Cerebellar cortex (tissue), 1 donor: ENCODE results near the gene OR2D2.
"Not testable (repeated sequence)": the region's sequence is repeated elsewhere in the genome, so short reads cannot be mapped to it uniquely, and the experiment has no call there.

Experiments used
- DNase-seq: peaks from one replicate; pipeline ENCODE4 v3.0.0-alpha.2; 2015; ENCODE audit warnings: low spot score

OR2D2 gene, protein sequence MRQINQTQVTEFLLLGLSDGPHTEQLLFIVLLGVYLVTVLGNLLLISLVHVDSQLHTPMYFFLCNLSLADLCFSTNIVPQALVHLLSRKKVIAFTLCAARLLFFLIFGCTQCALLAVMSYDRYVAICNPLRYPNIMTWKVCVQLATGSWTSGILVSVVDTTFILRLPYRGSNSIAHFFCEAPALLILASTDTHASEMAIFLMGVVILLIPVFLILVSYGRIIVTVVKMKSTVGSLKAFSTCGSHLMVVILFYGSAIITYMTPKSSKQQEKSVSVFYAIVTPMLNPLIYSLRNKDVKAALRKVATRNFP

DNA sequence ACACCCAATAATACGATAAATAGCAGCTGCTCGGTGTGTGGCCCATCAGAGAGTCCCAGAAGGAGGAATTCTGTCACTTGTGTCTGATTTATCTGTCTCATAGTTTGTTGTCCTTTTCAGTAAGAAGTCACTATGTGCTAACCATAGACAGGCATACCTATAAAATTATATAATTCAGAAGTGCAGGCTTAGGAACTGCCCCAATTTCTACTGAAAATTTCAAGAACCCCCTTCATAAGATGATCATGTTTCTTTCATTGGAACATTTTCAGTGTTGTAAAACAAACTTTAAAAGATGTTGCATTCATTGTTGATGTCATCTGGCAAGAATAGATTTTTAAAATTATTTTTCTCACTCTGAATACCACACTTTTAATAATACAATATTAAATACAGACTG is at the start of gene OR2D2:
Gene OR2D2, minus strand, starts transcription at position 101 of the 400 bp plus-strand sequence. Its CDS starts 0 bp downstream, at position 101.
- DNase-seq, result no peak

DNA sequence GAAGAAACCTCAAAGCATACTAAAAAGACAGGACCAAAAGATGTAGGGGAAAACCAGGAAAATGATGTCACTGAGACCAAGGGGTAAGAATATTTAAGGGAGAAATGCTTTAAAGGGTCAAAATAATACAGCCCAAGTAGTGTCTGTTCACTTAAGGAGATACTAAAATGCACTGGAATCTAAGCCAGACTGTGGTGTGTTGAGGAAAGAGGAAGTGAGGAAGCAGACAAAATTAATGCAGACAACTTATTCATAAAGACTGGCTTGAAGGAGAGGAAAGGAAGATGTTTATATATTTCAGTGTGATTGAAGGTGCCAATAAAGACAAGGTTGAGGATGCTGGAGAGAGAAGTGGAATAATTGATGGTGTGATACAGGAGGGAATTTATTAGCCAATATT is 49.7 kb upstream of the OR2D2 start:
- no peak for DNase-seq

DNA sequence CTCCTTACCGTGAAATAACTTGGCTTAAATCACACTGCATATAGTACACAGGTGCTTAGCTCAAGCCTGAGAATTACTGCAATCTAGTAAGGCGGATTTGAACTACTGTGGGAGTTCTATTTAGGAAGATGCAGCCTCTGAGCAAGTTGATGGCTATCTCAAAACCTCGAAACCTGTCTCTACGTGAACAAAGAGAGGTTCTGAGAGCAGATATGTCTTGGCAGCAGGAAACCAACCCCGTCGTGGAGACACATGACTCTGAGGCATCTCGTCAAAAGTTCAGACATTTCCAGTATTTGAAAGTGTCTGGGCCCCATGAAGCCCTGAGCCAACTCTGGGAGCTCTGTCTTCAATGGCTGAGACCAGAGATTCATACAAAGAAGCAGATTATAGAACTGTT is 39.8 kb upstream of the OR2D2 start:
- DNase-seq, result no peak

DNA sequence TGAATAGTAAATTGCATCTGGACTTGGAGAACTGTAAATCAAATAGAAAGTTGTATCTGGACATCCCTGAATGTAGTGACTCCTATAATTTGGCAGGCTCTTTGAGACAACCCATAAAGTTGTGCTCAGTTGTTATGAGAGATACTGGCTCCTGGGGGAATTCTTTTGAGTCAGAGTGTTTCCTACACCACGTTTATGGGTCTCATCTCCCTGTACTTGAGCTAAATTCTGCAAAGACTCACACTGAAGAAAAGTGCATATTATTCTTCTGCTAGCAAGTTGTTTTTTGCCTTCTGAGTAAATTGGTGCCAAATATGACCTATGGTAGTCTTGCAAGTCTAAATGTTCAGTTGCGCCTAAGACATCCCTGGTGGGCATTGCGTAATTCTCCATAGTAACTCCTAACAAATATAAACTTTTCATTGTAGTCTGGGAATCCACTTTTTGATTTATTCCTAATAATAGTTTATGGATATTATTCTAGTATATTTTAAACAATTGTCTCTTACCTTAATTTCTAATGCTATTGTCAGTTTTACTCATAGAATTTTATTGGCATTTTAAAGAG is 38.9 kb upstream of the OR2D2 start:
- no peak for DNase-seq

DNA sequence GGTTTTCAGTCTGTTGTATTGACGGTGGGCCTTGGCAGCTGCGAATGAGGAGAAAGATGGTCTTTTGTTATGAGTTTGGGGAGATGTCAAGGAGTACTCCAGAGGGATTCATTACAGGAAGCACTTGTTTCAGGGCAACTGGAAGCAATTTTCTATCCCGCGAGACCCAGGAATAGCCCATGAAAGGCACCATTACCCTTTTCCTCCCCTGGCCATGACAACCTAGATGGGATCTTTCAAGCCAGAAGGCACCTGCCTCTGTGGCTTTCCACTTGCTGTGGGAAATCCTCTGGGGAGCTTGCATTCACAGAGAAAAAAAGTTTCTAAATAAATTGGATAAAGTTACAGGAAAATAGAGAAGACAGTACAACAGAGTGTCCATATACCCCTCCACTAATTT is 36.6 kb upstream of the OR2D2 start:
- no peak for DNase-seq

DNA sequence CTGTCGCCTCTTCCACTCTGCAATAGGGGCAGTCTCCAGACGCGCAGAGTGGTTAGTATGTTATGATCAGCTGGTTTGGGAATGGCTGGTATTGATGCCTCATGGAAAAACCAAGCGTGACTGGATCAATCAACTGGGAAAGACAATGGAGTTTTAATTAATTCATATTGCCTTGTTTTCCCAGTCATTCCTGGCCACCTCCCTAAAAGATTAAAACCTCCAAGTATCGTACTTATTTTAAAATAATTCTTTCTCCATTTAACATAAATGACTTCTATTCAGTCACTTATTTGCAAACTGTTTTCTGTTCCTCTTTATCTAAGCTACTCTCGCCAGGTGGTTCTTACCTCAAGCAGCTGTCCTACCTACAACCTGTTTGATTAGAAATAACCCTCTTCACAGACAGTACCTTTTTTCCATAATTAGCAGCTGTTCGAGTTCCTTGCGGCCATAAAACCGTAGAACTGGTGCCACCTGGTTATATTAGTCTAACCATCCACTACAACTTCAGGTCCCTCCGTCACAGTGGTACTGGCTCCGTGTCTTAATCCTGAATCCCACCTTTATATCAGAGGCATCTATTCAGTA is 34.8 kb upstream of the OR2D2 start:
- no peak for DNase-seq

DNA sequence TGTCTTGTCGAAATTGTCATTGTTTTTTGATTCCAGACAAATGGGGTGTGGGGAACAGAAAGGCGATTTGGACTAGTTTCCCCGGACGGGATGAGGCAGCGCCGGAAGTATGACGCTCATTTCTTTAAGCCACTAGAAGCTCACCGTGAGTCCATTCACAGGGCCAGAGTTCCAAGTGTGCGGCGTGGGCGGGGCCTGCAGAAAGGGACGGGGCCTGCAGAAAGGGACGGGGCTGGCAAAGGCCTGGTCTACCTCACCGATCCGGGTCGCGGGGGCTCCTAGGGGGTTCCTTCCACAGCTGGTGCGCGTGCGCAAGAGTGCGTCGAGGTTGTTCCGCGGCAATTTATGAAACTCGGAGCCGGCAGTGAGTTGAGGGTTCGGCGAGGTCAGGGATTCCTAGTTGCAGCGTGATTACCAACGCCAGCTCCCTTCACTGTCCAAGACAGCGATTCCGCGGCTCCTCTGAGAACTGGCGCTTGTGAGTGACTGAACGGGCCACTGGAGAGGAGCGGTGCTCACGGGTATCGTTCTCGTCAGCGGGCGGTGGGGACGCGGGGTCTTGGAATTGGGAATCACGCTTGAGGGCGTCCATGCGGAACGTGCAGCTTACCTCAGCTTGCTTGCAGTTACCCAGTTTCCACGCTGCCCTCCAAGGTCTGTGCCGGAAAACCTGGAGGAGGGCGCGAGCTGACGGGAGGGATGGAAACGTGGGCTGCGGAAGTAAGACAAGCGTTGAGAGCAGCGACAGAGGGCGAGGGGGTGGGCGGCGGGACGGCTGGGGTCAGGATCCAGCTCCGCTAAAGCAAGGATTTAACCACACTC is 34.1 kb upstream of the OR2D2 start, which contains the start of gene ZNF215:
Gene ZNF215, plus strand, starts transcription at position 219 of the 822 bp plus-strand sequence. CDS start 5,847 bp downstream, outside the sequence.
- peak; percentile 81 for DNase-seq

DNA sequence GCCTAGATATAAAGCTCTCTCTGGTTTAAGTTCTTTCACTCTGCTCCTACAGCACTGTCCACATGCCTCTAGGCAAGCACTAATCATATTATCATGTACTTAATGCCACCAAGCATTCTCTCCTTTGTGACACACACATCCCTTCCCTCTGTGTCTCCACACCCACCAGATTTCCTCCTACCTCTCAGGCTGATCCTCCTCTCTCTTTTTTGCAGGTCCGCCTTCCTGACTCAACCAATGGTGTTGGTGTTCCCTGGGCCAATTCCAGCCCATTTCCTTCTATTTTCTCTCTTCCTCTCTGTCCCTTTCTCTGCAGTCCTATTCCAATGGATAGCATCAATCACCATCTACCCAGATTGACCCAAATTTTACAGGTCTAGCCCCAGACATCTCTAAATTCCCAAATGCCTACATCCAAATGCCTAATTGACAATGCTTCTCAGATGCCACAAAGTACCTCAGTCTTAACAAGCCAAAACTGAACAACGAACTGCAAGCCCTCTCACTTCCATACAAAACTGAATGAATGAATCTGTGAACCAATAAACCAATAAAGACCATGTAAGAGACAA is 33.4 kb upstream of the OR2D2 start:
- peak; percentile 32 for DNase-seq

DNA sequence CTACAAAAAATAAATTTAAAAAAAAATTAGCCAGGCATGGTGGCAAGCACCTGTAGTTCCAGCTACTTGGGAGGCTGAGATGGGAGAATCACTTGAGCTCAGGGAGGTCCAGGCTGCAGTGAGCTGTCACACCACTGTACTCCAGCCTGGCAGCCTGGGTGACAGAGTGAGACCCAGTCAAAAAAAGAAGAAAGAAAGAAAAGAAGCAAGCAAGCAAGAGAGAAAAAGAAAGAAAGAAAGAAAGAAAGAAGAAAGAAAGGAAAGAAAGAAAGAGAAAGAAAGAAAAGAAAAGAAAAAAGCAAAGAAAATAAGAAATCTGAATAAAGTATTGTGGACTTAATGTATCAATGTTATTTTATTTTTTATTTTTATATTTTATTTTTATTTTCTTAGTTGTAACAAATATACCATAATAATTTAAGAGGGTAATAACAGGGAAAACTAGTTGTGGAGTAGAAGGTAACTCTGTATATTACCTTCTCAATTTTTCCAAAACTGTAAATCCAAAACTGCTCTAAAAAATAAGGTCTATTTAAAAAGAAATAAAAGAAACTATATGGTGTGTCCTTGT is 32.8 kb upstream of the OR2D2 start:
- DNase-seq, result no peak

DNA sequence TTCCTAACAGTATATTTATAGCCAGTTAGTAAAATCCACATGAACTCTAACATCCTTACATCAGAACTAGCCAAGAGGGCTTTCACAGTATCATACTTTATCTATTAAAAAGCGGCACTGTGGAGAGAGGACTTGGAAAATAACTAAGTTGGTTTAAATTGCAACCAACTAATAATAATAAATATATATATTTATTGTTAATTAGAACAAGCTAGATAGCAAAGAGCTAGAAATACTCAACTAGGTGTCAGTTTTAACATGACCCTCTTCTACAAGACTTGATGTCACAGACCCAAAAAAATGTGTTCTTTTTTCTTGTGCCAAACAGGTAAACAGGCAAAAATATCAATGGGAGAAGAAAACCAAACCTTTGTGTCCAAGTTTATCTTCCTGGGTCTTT is 28.4 kb upstream of the OR2D2 start, which contains the start of gene OR2D3:
Gene OR2D3, plus strand, starts transcription at position 301 of the 400 bp plus-strand sequence. Its CDS starts 0 bp downstream, at position 301.
- DNase-seq, result no peak

DNA sequence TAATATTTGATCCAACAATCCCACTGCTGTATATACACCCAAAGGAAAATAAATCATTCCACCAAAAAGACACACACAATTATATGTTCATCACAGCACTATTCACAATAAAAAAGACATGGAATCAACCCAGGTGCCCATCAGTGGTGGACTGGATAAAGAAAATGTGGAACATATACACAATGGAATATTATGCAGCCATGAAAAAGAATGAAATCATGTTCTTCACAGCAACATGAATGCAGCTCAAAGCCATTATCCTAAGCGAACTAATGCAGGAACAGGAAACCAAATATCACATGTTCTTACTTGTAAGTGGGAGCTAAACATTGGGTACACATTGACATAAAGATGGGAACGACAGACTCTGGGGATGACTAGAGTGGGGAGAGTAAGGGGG is 27.4 kb upstream of the OR2D2 start:
- no peak for DNase-seq

DNA sequence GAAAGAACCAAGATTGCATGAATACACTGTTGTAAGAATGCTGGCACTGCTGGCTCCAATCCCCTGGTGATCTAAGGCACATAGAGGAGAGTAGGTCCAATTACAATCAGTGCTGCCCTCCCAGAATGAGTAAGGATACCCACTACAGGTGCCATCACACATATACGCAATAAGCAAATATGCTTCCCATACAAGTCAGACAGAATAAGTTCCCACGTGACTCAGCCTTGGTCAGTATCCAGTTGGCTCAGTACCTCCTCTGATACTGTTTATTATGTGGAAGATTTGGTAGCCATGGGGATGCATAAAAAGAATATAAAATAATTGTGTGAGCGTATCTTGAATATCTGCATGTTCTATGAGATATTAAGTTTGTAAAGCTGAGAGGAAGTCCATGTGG is 19.6 kb upstream of the OR2D2 start:
- no peak for DNase-seq

DNA sequence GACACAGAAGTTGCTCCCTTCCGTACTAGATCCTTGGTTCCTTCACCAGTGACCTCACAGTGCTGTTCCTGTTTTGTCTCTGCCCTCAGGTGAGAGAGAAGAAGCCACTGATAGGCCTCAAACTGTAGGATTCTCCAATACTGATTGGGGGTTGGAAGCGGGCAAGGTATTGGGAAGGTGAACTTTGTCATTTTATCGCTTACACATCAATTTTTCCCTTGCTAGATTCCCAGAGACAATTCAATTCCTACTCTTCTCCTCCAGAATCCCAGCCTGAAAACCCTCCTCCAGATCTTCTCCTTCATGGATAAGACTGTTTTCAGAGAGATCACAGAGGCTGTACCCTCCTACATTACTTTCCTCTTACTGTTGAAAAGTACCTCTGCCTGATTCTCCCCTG is 19.1 kb upstream of the OR2D2 start:
- no peak for DNase-seq

DNA sequence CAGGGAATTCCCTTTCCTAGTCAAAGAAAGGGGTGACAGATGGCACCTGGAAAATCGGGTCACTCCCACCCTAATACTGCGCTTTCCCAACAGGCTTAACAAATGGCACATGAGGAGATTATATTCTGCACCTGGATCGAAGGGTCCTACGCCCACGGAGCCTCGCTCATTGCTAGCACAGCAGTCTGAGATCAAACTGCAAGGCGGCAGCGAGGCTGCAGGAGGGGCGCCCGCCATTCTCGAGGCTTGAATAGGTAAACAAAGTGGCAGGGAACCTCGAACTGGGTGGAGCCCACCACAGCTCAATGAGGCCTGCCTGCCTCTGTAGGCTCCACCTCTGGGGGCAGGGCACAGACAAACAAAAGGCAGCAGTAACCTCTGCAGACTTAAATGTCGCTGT is 12.5 kb upstream of the OR2D2 start:
- DNase-seq, result not testable (repeated sequence)

DNA sequence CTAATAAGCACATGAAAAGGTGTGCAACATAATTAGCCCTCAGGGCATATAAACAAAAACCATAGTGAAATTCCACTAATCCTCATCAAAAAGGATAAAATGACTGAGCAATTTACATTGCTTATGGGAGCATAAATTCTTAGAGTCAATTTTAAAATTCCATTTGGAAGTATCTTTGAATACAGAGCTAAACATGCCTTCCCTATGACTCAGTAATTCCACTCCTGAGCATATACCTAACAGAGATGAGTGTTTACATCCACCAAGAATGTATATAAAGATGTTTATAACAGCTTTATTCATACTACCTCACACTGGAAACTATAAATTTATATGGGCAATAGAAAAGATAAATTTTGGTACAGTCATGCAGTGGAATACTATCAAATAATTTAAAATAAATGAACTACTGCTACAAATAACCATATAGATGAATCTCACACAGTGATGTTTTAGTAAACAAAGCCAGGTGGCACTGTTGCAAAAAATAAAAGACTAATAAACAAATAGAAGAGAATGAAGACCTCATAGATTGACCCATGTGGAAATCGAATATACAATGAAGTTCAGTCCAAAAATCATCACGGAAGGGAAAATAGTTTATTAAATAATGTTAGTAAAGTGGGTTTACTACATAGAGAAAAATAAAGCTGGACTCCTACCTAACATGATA is 8.2 kb upstream of the OR2D2 start:
- no peak for DNase-seq

DNA sequence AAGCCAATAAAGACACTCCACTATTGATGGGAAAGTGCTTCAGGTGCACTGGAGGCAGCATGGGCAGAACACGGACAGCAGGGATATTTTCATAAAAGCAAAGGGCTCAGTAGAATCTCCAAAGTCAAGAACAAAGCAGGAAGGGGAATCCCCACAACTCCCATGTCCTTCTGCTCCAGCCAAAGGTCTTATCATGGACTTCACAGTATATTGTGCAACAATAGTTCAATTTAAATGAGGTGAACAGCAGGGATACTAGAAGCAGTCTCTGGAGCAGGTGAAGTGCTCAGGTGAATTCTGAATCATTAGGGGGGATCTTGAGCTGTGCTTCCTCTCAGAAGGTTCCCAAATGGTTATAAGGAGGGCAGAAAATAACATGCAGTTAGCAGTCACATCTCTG is 6.6 kb upstream of the OR2D2 start:
- DNase-seq, result no peak

DNA sequence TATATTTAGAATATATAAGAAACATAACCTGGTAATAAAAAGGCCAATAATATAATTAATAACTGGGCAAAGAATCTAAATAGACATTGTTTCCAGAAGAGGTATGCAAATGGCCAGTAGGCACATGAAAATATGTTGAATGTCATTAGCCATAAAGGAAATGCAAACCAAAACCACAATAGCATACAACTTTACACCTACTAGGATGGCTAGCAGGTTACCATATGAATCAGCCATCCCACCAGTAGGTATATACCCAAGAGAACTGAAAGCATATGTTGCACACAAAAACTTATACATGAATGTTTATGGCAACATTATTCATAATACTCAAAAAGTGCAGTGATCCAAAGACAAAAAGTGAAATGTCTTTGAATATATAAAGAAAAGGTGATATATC is 2.7 kb upstream of the OR2D2 start:
- DNase-seq, result no peak

DNA sequence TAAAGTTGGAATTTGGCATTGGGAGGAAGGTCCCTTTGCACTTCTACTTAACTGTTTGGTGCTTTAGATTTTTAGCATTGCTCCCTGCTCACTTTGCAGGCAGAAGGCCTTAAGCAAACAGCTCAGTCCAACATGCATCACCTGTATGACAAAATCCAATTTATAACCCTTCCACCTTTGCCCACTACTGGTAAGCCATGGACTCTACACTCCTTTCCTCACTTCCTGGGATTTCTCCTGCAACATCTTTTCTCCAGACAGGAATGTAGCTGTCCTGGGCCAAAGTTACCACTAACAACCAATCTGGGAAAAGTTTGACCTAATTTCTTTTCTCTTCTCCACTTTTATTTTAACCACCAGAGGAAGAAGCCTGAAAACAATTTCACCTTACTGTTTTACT is 1.8 kb upstream of the OR2D2 start:
- DNase-seq, result no peak

DNA sequence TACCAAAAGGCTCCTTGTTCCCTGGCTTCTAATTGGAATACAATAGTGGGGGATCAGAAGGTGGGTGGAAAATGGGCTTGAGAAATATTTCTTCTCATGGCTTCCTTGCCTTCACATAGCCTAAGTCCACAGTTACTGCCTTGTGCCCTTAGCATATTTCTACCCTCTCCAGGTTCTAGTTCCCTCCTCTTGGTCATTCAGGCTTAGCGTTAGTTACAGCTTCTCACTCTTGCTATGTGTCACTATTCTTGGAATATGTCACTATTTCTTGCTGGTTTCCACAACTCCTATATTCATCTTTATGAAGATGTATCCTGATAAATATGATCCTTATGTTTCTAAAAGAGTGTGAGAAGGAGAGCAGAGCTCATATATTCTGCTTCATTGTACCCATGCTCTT is 2.5 kb downstream of the OR2D2 start:
- DNase-seq, result no peak

DNA sequence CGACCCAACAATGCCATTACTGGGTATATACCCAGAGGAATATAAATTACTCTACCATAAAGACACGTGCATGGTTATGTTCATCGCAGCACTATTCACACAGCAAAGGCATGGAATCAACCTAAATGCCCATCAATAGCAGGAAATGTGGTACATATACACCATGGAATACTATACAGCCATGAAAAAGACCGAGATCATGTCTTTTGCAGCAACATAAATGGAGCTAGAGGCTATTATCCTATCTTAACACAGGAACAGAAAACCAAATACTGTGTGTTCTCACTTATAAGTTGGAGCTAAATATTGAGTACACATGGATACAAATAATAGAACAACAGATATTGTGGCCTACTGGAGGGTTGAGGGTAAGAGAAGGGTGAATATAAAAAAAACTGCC is 3.5 kb downstream of the OR2D2 start:
- no peak for DNase-seq

DNA sequence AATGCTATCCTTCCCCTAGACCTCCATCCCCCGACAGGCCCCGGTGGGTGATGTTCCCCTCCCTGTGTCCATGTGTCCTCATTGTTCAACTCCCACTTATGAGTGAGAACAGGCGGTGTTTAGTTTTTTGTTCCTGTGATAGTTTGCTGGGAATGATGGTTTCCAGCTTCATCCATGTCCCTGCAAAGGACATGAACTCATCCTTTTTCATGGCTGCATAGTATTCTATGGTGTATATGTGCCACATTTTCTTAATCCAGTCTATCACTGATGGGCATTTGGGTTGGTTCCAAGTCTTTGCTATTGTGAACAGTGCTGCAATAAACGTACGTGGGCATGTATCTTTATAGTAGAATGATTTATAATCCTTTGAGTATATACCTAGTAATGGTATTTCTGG is 4.6 kb downstream of the OR2D2 start:
- not testable (repeated sequence) for DNase-seq
